ENCODE data around the gene PTCH2. TPM values are rescaled to one million over a fixed set of nuclear protein-coding genes. Genes with fewer than 3 reads are reported as not detected.
"Not testable (repeated sequence)": the region's sequence is repeated elsewhere in the genome, so short reads cannot be mapped to it uniquely, and the experiment has no call there.

PTCH2 gene
- total RNA-seq, 5 donors from 2014 or later (not counting 1 experiment from before 2014, with no cell fraction given) = 0.89 to 2.3 (median 1.3) TPM

GRCh38 chr1:44817771-44818495, 25.1 kb downstream of the PTCH2 start:
- Histone ChIP-seq H3K27me3 (replicated peaks in 1 of 2; ENCODE audit: control insufficient read depth in 2 of 2, extremely low read depth in 1 of 2, insufficient read depth in 2 of 2, low read length in 1 of 2) (no peaks in the 10 kb centered on the region), H3K4me1 (ENCODE audit: control insufficient read depth in 1 of 2, extremely low read depth in 1 of 2, insufficient read depth in 2 of 2, low read length in 2 of 2) (peaks cover 14 to 48% of the 10 kb centered on the region in 2 experiments), H3K4me3 (ENCODE audit: control insufficient read depth in 1 of 2, extremely low read depth in 1 of 2, low read length in 1 of 2) (no peak overlapping the region), H3K9me3 (no peaks in the 10 kb centered on the region), H3K27ac (ENCODE audit: low read length) (no peak overlapping the region), H3K36me3 (ENCODE audit: control insufficient read depth in 2 of 2, extremely low read depth in 1 of 2, insufficient read depth in 1 of 2, low read length in 1 of 2) (no peaks in the 10 kb centered on the region)
- ChIA-PET POLR2A (interaction anchor here (0.7 to 4.4 kb wide), 9 partner anchors 9 to 390 kb away, joined by 3 to 51 read pairs (median 4); partner anchors contain the start of genes BTBD19 (in 2 of the 2), PLK3 (in 2 of the 2), DYNLT4 (in 1 of the 2) and RPS8 (in 1 of the 2)), CTCF (interaction anchor here in 1 of 2 donors (1.1 to 2.8 kb wide), 3 partner anchors 9 to 89 kb away, joined by 4 to 22 read pairs (median 5); partner anchors contain the start of gene BTBD19)
- peaks cover 47 to 59% (median 49%) of the 10 kb centered on the region in 3 donors for H3K4me1 Mint-ChIP-seq
- no peaks in the 10 kb centered on the region for H3K27me3 Mint-ChIP-seq
- H3K27ac Mint-ChIP-seq = peak overlapping the region; percentile 87 to 100
- WGBS (ENCODE audit: insufficient coverage) = 94% methylated on average over 7 of the region's 11 CpGs
- DNase-seq (no peak), ATAC-seq (replicated peaks in 1 of 4) (no peak)
- no peaks in the 10 kb centered on the region for H3K36me3 Mint-ChIP-seq
- H3K4me3 Mint-ChIP-seq = peak overlapping the region; percentile 52 to 96 (median 84)
- H3K9me3 Mint-ChIP-seq = no peaks in the 10 kb centered on the region

GRCh38 chr1:44817307-44817706, 25.7 kb downstream of the PTCH2 start:
- no peaks in the 10 kb centered on the region for H3K27me3 ChIP-seq (replicated peaks in 1 of 2; ENCODE audit: control insufficient read depth in 2 of 2, extremely low read depth in 1 of 2, insufficient read depth in 2 of 2, low read length in 1 of 2)
- H3K9me3 ChIP-seq = no peaks in the 10 kb centered on the region
- Mint-ChIP-seq H3K9me3 (no peaks in the 10 kb centered on the region), H3K27ac (peak overlapping the region; percentile 57 to 79), H3K27me3 (no peaks in the 10 kb centered on the region), H3K4me3 (peak overlapping the region; percentile 0 to 84 (median 49)), H3K36me3 (no peaks in the 10 kb centered on the region), H3K4me1 (peaks cover 47 to 61% (median 55%) of the 10 kb centered on the region in 3 donors)
- H3K27ac ChIP-seq (ENCODE audit: low read length) = no peak overlapping the region
- H3K36me3 ChIP-seq (ENCODE audit: control insufficient read depth in 2 of 2, extremely low read depth in 1 of 2, insufficient read depth in 1 of 2, low read length in 1 of 2) = no peaks in the 10 kb centered on the region
- ChIA-PET CTCF (interaction anchor here (0.5 to 1.3 kb wide), 4 partner anchors 8 to 196 kb away, joined by 3 to 10 read pairs (median 4); no protein-coding TSS in a partner anchor), POLR2A (interaction anchor here (0.7 to 4.4 kb wide), 6 partner anchors 8 to 42 kb away, joined by 3 to 51 read pairs (median 20); partner anchors contain the start of genes BTBD19 (in 2 of the 2), PLK3 (in 2 of the 2), DYNLT4 (in 1 of the 2) and RPS8 (in 1 of the 2))
- no peak for DNase-seq
- H3K4me1 ChIP-seq (ENCODE audit: control insufficient read depth in 1 of 2, extremely low read depth in 1 of 2, insufficient read depth in 2 of 2, low read length in 2 of 2) = peaks cover 17 to 54% of the 10 kb centered on the region in 2 experiments
- 79% methylated on average over 1 of the region's 2 CpGs for WGBS (ENCODE audit: insufficient coverage)
- no peak for ATAC-seq (replicated peaks in 1 of 4)
- no peak overlapping the region for H3K4me3 ChIP-seq (ENCODE audit: control insufficient read depth in 1 of 2, extremely low read depth in 1 of 2, low read length in 1 of 2)

GRCh38 chr1:44815926-44816325, 27.1 kb downstream of the PTCH2 start:
- not testable (repeated sequence) for H3K27me3 ChIP-seq (replicated peaks in 1 of 2; ENCODE audit: control insufficient read depth in 2 of 2, extremely low read depth in 1 of 2, insufficient read depth in 2 of 2, low read length in 1 of 2); H3K9me3 ChIP-seq; H3K27ac ChIP-seq (ENCODE audit: low read length); H3K27me3 Mint-ChIP-seq; DNase-seq; H3K36me3 ChIP-seq (ENCODE audit: control insufficient read depth in 2 of 2, extremely low read depth in 1 of 2, insufficient read depth in 1 of 2, low read length in 1 of 2); ATAC-seq (replicated peaks in 1 of 4); H3K4me3 ChIP-seq (ENCODE audit: control insufficient read depth in 1 of 2, extremely low read depth in 1 of 2, low read length in 1 of 2); H3K36me3 Mint-ChIP-seq; H3K9me3 Mint-ChIP-seq; H3K27ac Mint-ChIP-seq
- CTCF ChIA-PET = interaction anchor here in 1 of 2 donors (1.5 kb wide), 1 partner anchor 16 kb away, joined by 3 read pairs; the partner anchor contains the start of gene PLK3
- 97% methylated on average over 5 of the region's 9 CpGs for WGBS (ENCODE audit: insufficient coverage)
- H3K4me1 Mint-ChIP-seq = peaks cover 53 to 68% (median 63%) of the 10 kb centered on the region in 3 donors
- peak overlapping the region in 2 of 3 donors; percentile 31 to 85 for H3K4me3 Mint-ChIP-seq
- POLR2A ChIA-PET = interaction anchor here (0.6 to 0.7 kb wide), 2 partner anchors 16 to 114 kb away, joined by 3 to 8 read pairs; no protein-coding TSS in a partner anchor
- H3K4me1 ChIP-seq (ENCODE audit: control insufficient read depth in 1 of 2, extremely low read depth in 1 of 2, insufficient read depth in 2 of 2, low read length in 2 of 2) = peaks cover 23 to 62% of the 10 kb centered on the region in 2 experiments

- POLR2A ChIA-PET = interaction anchor here (0.5 to 2.0 kb wide), 4 partner anchors 8 to 55 kb away, joined by 3 to 14 read pairs (median 4); partner anchors contain the start of gene PLK3 (in 2 of the 2)
- Mint-ChIP-seq H3K9me3 (no peaks in the 10 kb centered on the region), H3K27ac (peak overlapping the region; percentile 52 to 99), H3K4me1 (peaks cover 61 to 72% (median 66%) of the 10 kb centered on the region in 3 donors), H3K4me3 (peak overlapping the region in 2 of 3 donors; percentile 17 to 85), H3K27me3 (no peaks in the 10 kb centered on the region), H3K36me3 (peaks cover 3% of the 10 kb centered on the region)
- Histone ChIP-seq H3K9me3 (no peaks in the 10 kb centered on the region), H3K4me1 (ENCODE audit: control insufficient read depth in 1 of 2, extremely low read depth in 1 of 2, insufficient read depth in 2 of 2, low read length in 2 of 2) (peaks cover 44 to 70% of the 10 kb centered on the region in 2 experiments), H3K27ac (ENCODE audit: low read length) (peak overlapping the region; percentile 82), H3K36me3 (ENCODE audit: control insufficient read depth in 2 of 2, extremely low read depth in 1 of 2, insufficient read depth in 1 of 2, low read length in 1 of 2) (no peaks in the 10 kb centered on the region), H3K4me3 (ENCODE audit: control insufficient read depth in 1 of 2, extremely low read depth in 1 of 2, low read length in 1 of 2) (peak overlapping the region; percentile 51 to 66), H3K27me3 (replicated peaks in 1 of 2; ENCODE audit: control insufficient read depth in 2 of 2, extremely low read depth in 1 of 2, insufficient read depth in 2 of 2, low read length in 1 of 2) (no peaks in the 10 kb centered on the region)
- ATAC-seq (replicated peaks in 1 of 4) = no peak
- peak in 1 of 35 experiments; percentile 22 for DNase-seq
- 85% methylated on average over 48 of the region's 48 CpGs for WGBS (ENCODE audit: insufficient coverage)
- CTCF ChIA-PET = interaction anchor here (0.5 to 1.3 kb wide), 2 partner anchors 13 to 16 kb away, joined by 5 to 6 read pairs; partner anchors contain the start of gene PLK3 (in 1 of the 2)
Measured at GRCh38 chr1:44812822-44813543, 30.1 kb downstream of the PTCH2 start.

GRCh38 chr1:44811234-44811633, 31.8 kb downstream of the PTCH2 start:
- no peak for ATAC-seq (replicated peaks in 1 of 4)
- peak overlapping the region; percentile 29 to 85 (median 46) for H3K4me3 Mint-ChIP-seq
- no peaks in the 10 kb centered on the region for H3K9me3 ChIP-seq
- ChIA-PET POLR2A (interaction anchor here in 1 of 2 donors (1.0 to 1.4 kb wide), 2 partner anchors 9 to 11 kb away, joined by 3 to 7 read pairs; partner anchors contain the start of gene PLK3), CTCF (no interaction called here)
- peak overlapping the region; percentile 99 for H3K27ac Mint-ChIP-seq
- no peaks in the 10 kb centered on the region for H3K27me3 Mint-ChIP-seq
- no peaks in the 10 kb centered on the region for H3K9me3 Mint-ChIP-seq
- H3K36me3 ChIP-seq (ENCODE audit: control insufficient read depth in 2 of 2, extremely low read depth in 1 of 2, insufficient read depth in 1 of 2, low read length in 1 of 2) = peaks cover under 1 to 10% of the 10 kb centered on the region in 2 donors
- whole genome bisulfite sequencing (ENCODE audit: insufficient coverage) = 80% methylated on average over 5 of the region's 8 CpGs
- H3K27ac ChIP-seq (ENCODE audit: low read length) = peak overlapping the region; percentile 98
- H3K36me3 Mint-ChIP-seq = peaks cover 9% of the 10 kb centered on the region
- H3K4me3 ChIP-seq (ENCODE audit: control insufficient read depth in 1 of 2, extremely low read depth in 1 of 2, low read length in 1 of 2) = no peak overlapping the region
- no peaks in the 10 kb centered on the region for H3K27me3 ChIP-seq (replicated peaks in 1 of 2; ENCODE audit: control insufficient read depth in 2 of 2, extremely low read depth in 1 of 2, insufficient read depth in 2 of 2, low read length in 1 of 2)
- no peak for DNase-seq
- peaks cover 71 to 82% (median 76%) of the 10 kb centered on the region in 3 donors for H3K4me1 Mint-ChIP-seq
- peaks cover 58 to 88% of the 10 kb centered on the region in 2 experiments for H3K4me1 ChIP-seq (ENCODE audit: control insufficient read depth in 1 of 2, extremely low read depth in 1 of 2, insufficient read depth in 2 of 2, low read length in 2 of 2)
